ENCODE measurements around the gene APBB1IP. TPM values are rescaled to one million over a fixed set of nuclear protein-coding genes. Genes with fewer than 3 reads are reported as not detected.
"Not testable (repeated sequence)": the region's sequence is repeated elsewhere in the genome, so short reads cannot be mapped to it uniquely, and the experiment has no call there.

APBB1IP gene
- total and polyA plus RNA-seq, 2 donors (not counting 3 experiments of a cell fraction or from before 2014, with no cell fraction given), result not detected

DNA sequence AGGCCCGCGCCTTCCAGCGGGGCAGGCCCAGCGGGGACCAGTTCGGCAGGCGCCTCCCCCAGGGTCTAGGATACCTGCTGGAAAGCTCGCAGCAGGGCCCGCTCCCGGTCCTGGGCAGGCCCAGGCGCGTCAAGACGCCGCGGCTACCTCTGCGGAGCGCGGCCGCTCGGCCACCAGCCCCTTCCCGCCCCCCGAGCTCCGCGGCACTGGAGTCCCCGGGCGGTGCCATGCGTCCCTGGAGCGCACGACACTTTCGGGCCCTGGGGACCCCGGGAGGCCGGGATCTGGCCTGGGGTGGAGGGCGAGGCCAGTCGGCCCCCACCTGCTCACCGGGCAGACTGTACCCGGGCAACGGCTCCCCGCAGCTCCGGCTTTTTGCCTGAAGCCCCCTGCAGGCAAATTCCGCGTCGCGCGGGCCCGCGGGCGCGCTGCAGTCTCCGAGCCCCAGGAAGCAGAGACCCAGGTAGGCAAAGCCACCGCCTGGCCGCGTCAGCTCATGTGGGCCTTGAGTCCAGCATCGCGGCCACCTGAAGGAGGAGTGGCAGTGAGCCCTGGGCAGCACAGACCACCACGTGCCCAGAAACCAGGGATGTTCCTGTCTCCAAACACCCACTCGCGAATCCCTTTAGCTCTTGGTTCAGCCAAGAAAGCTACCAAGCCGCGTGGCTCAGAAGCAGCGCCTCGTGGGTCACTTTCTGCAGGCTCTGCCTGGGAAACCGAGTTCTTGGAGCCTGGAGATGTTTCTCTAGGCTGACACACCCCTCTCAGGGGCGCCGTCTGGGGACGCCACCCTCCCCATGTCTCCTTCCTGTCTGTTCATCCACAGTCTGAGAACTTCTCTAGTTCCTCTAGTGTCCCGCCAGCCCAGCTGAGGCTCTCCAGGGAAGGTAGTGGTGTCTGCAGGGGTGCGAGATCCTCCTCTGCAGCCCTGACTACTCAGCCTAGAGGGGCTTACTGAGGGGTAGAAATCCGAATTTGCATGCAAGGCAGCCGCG, 46.1 kb upstream of the APBB1IP start:
- Histone ChIP-seq H3K9me3 (replicated peaks; ENCODE audit: control insufficient read depth, insufficient read depth, low read length) (no peaks in the 10 kb centered on the region), H3K4me2 (ENCODE audit: insufficient read depth, low read length) (no peak overlapping the region), H3K9me1 (replicated peaks; ENCODE audit: control insufficient read depth, extremely low read depth, insufficient read depth, low read length) (no peaks in the 10 kb centered on the region), H3K79me2 (ENCODE audit: control insufficient read depth, insufficient read depth, low read length) (no peaks in the 10 kb centered on the region), H2AFZ (ENCODE audit: low read depth, low read length) (no peak overlapping the region), H3K36me3 (ENCODE audit: control insufficient read depth in 2 of 2, extremely low read depth in 1 of 2, insufficient read depth in 2 of 2, low read length in 2 of 2) (no peaks in the 10 kb centered on the region), H3K27ac (ENCODE audit: insufficient read depth, low read depth, low read length) (no peak overlapping the region), H4K20me1 (replicated peaks; ENCODE audit: control insufficient read depth, extremely low read depth, insufficient read depth, low read length) (no peaks in the 10 kb centered on the region), H3K9ac (replicated peaks; ENCODE audit: extremely low read depth, insufficient read depth, low read length) (no peak overlapping the region), H3K4me1 (ENCODE audit: control insufficient read depth, extremely low read depth, insufficient read depth, low read length) (no peaks in the 10 kb centered on the region), H3K4me3 (replicated peaks in 1 of 3; ENCODE audit: insufficient read depth in 1 of 3, low read depth in 1 of 3, low read length in 3 of 3) (no peak overlapping the region), H3K27me3 (ENCODE audit: control insufficient read depth in 2 of 2, insufficient read depth in 2 of 2, low read length in 2 of 2) (no peaks in the 10 kb centered on the region)
- TF ChIP-seq POLR2A (IDR thresholded peaks at IDR 0.05; ENCODE audit: low read depth, low read length) (no peak), POLR2AphosphoS5 (IDR thresholded peaks at IDR 0.05; ENCODE audit: insufficient read depth, low read depth, low read length) (no peak), GATA2 (IDR thresholded peaks at IDR 0.05; ENCODE audit: insufficient read depth, insufficient read length, low read depth, low read length) (no peak), MYC (IDR thresholded peaks at IDR 0.05; ENCODE audit: low read depth, low read length) (no peak), EZH2 (IDR thresholded peaks at IDR 0.05; ENCODE audit: borderline replicate concordance, low read depth, low read length, severe bottlenecking) (no peak), JUN (IDR thresholded peaks at IDR 0.05; ENCODE audit: borderline replicate concordance, insufficient read depth, insufficient read length, low read depth) (no peak), FOS (IDR thresholded peaks at IDR 0.05; ENCODE audit: borderline replicate concordance, insufficient read depth, low read length) (no peak)
- TF ChIP-seq, protein P1, sequence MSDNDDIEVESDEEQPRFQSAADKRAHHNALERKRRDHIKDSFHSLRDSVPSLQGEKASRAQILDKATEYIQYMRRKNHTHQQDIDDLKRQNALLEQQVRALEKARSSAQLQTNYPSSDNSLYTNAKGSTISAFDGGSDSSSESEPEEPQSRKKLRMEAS (IDR thresholded peaks at IDR 0.05; ENCODE audit: insufficient read depth, insufficient read length), result no peak
- TF ChIP-seq, protein P2, sequence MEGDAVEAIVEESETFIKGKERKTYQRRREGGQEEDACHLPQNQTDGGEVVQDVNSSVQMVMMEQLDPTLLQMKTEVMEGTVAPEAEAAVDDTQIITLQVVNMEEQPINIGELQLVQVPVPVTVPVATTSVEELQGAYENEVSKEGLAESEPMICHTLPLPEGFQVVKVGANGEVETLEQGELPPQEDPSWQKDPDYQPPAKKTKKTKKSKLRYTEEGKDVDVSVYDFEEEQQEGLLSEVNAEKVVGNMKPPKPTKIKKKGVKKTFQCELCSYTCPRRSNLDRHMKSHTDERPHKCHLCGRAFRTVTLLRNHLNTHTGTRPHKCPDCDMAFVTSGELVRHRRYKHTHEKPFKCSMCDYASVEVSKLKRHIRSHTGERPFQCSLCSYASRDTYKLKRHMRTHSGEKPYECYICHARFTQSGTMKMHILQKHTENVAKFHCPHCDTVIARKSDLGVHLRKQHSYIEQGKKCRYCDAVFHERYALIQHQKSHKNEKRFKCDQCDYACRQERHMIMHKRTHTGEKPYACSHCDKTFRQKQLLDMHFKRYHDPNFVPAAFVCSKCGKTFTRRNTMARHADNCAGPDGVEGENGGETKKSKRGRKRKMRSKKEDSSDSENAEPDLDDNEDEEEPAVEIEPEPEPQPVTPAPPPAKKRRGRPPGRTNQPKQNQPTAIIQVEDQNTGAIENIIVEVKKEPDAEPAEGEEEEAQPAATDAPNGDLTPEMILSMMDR (IDR thresholded peaks at IDR 0.05; ENCODE audit: extremely low read depth in 1 of 2, insufficient read depth in 1 of 2, low read depth in 1 of 2, low read length in 2 of 2), result no peak
- ChIA-PET CTCF (no interaction called here), POLR2A (no interaction called here)
- intact Hi-C loops (cut with micrococcal nuclease), result no loop called here
- DNase-seq (ENCODE audit: low read depth, low spot score) (no peak), FAIRE-seq (no peak)
- dilution Hi-C loops (cut with MboI; ENCODE audit: extremely low pct_ligation_motif_present, low sequenced_read_pairs), result no loop called here
- BruUV-seq (replicated peaks), result no TSS peak

DNA sequence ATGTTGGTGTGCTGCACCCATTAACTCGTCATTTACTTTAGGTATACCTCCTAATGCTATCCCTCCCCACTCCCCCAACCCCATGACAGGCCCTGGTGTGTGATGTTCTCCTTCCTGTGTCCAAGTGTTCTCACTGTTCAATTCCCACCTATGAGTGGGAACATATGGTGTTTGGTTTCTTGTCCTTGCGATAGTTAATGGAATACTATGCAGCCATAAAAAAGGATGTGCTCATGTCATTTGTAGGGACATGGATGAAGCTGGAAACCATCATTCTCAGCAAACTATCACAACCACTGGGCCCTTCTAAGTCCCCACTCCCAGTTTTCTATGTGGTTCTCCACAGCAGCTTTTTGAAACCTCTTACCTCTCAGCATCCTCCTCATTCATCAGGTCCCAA, 39.8 kb upstream of the APBB1IP start:
- H3K4me3 ChIP-seq (replicated peaks in 1 of 3; ENCODE audit: insufficient read depth in 1 of 3, low read depth in 1 of 3, low read length in 3 of 3); H3K4me1 ChIP-seq (ENCODE audit: control insufficient read depth, extremely low read depth, insufficient read depth, low read length); H2AFZ ChIP-seq (ENCODE audit: low read depth, low read length); H3K36me3 ChIP-seq (ENCODE audit: control insufficient read depth in 2 of 2, extremely low read depth in 1 of 2, insufficient read depth in 2 of 2, low read length in 2 of 2); BruUV-seq (replicated peaks); H3K79me2 ChIP-seq (ENCODE audit: control insufficient read depth, insufficient read depth, low read length); H3K9me1 ChIP-seq (replicated peaks; ENCODE audit: control insufficient read depth, extremely low read depth, insufficient read depth, low read length); DNase-seq (ENCODE audit: low read depth, low spot score); intact Hi-C loops (cut with micrococcal nuclease); H3K9me3 ChIP-seq (replicated peaks; ENCODE audit: control insufficient read depth, insufficient read depth, low read length); H4K20me1 ChIP-seq (replicated peaks; ENCODE audit: control insufficient read depth, extremely low read depth, insufficient read depth, low read length); FAIRE-seq; H3K27ac ChIP-seq (ENCODE audit: insufficient read depth, low read depth, low read length); H3K9ac ChIP-seq (replicated peaks; ENCODE audit: extremely low read depth, insufficient read depth, low read length); H3K4me2 ChIP-seq (ENCODE audit: insufficient read depth, low read length); dilution Hi-C loops (cut with MboI; ENCODE audit: extremely low pct_ligation_motif_present, low sequenced_read_pairs); CTCF ChIA-PET; H3K27me3 ChIP-seq (ENCODE audit: control insufficient read depth in 2 of 2, insufficient read depth in 2 of 2, low read length in 2 of 2); POLR2A ChIA-PET: not testable (repeated sequence)
